Bone marrow (tissue), 2 donors: Measurements from ENCODE around the gene TRPM3.

Source experiments
- DNase-seq, 2 donors: peaks; one replicate each; lab custom pipeline; 2025; lab: John Stamatoyannopoulos, UW

Gene TRPM3

GRCh38 chr9:70517926-70518610 is 603.4 kb downstream of the TRPM3 start:
- no peak for DNase-seq

GRCh38 chr9:70514273-70514672 is 607.1 kb downstream of the TRPM3 start:
- no peak for DNase-seq

- no peak for DNase-seq
Observed at GRCh38 chr9:70511858-70512257, 609.6 kb downstream of the TRPM3 start.

GRCh38 chr9:70510157-70510770 is 611.2 kb downstream of the TRPM3 start:
- DNase-seq, result no peak

GRCh38 chr9:70506159-70506558 is 615.3 kb downstream of the TRPM3 start:
- no peak for DNase-seq

- DNase-seq, result no peak
Observed at GRCh38 chr9:70504834-70505233, 616.6 kb downstream of the TRPM3 start.

GRCh38 chr9:70502690-70503089 is 618.7 kb downstream of the TRPM3 start:
- DNase-seq, result no peak

- no peak for DNase-seq
Observed at GRCh38 chr9:70500793-70501192, 620.6 kb downstream of the TRPM3 start.

GRCh38 chr9:70499621-70500020 is 621.8 kb downstream of the TRPM3 start:
- no peak for DNase-seq

- DNase-seq, result no peak
Observed at GRCh38 chr9:70498866-70499265, 622.6 kb downstream of the TRPM3 start.

GRCh38 chr9:70496244-70496643 is 625.2 kb downstream of the TRPM3 start:
- DNase-seq, result no peak

- no peak for DNase-seq
Observed at GRCh38 chr9:70495514-70495913, 625.9 kb downstream of the TRPM3 start.

- peak in 1 of 2 donors; percentile 54 for DNase-seq
Observed at GRCh38 chr9:70494221-70494620, 627.2 kb downstream of the TRPM3 start.

GRCh38 chr9:70493029-70493428 is 628.4 kb downstream of the TRPM3 start:
- no peak for DNase-seq

GRCh38 chr9:70492319-70492777 is 629.1 kb downstream of the TRPM3 start:
- no peak for DNase-seq

- DNase-seq, result no peak
Observed at GRCh38 chr9:70491426-70492318, 629.7 kb downstream of the TRPM3 start.

GRCh38 chr9:70490478-70490877 is 630.9 kb downstream of the TRPM3 start:
- DNase-seq, result no peak

- DNase-seq, result no peak
Observed at GRCh38 chr9:70488793-70489105, 632.7 kb downstream of the TRPM3 start.

GRCh38 chr9:70488098-70488792 is 633.2 kb downstream of the TRPM3 start:
- DNase-seq, result no peak

GRCh38 chr9:70486127-70486526 is 635.3 kb downstream of the TRPM3 start:
- DNase-seq, result no peak

GRCh38 chr9:70485273-70485858 is 636.1 kb downstream of the TRPM3 start:
- DNase-seq, result peak in 1 of 2 donors; percentile 66
